ENCODE results near the gene LIMS2. TPM values are rescaled to one million over a fixed set of nuclear protein-coding genes. Genes with fewer than 3 reads are reported as not detected.

LIMS2 gene
- total RNA-seq, 1 donor from 2014 or later = 161 TPM

DNA sequence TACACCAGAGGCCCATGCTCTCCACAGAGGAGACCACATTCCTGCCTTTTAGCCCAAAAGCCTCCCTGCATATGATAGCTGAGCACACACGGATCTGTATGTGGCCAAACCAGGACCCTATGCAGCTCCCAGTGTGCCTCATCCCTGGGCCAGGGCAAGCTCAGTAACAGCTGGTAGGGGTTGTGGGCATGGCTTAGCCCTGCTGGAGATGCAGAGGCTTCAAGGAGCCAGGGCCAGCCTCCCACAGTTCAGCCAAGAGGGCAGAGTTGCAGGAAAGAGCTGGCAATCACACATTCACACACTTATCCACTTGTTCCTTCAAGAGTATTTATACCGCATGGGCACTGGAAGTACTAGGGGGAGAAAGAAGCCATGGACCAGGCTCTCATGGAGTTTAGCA, 1.6 kb upstream of the LIMS2 start:
- DNase-seq (no peak), ATAC-seq (peak; percentile 21)
- Histone ChIP-seq H3K9me3 (no peaks in the 10 kb centered on the region), H3K4me3 (no peak overlapping the region), H3K4me1 (peaks cover 38% of the 10 kb centered on the region), H3K36me3 (no peaks in the 10 kb centered on the region), H3K27ac (no peak overlapping the region), H3K27me3 (no peaks in the 10 kb centered on the region)
- TF ChIP-seq, protein P1, sequence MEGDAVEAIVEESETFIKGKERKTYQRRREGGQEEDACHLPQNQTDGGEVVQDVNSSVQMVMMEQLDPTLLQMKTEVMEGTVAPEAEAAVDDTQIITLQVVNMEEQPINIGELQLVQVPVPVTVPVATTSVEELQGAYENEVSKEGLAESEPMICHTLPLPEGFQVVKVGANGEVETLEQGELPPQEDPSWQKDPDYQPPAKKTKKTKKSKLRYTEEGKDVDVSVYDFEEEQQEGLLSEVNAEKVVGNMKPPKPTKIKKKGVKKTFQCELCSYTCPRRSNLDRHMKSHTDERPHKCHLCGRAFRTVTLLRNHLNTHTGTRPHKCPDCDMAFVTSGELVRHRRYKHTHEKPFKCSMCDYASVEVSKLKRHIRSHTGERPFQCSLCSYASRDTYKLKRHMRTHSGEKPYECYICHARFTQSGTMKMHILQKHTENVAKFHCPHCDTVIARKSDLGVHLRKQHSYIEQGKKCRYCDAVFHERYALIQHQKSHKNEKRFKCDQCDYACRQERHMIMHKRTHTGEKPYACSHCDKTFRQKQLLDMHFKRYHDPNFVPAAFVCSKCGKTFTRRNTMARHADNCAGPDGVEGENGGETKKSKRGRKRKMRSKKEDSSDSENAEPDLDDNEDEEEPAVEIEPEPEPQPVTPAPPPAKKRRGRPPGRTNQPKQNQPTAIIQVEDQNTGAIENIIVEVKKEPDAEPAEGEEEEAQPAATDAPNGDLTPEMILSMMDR (IDR thresholded peaks at IDR 0.05) = no peak
- intact Hi-C loops (cut with DNase I) = no loop called here

DNA sequence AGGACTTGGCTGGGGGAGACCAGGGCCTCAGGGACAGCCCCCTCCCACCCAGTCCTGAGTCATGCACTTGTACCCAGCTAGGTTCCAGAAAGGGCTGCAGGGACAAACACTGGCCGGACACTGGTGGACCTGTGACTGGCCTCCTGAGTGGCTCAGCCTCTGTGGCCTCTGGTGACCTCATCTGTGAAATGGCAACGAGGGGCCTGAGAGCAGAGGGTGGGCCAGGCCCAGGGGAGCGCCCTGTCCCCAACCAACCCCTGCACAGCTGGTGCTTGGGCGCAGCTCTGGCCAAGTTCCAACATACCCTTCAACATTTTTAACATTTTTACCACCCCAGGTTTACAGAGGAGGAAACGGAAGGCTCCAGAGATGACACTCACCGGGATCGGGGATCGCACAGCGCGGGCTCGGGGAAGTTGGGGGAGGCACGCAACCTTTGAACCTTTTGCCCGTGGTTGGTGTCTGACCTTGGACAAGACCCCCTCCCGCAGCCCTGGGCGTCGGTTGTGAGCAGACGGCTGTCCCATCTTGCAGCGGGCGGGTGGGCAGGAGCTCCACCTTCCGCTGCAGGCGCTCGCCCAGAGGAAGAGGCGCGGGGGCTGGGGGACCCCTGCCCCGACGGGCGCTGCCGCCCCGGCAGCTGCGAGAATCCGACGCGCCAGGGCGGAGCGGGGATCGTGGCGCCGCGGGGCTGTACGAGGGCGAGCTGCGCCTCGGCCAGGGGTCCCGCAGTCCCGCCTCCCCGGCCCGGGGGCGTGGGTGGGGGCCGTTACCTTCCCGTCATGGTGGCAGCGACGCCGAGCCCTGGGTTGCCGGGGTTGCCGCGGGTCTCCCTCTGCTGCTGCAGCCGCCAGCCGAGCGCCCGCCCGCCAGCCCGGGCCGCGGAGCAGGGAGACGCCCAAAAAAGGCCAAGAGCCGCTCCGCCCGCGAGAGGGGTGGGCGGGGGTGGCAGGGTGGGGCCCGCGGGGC, 805 bp downstream of the LIMS2 start:
- Histone ChIP-seq H3K27me3 (no peaks in the 10 kb centered on the region), H3K27ac (peak overlapping the region; percentile 86), H3K4me1 (peaks cover 29% of the 10 kb centered on the region), H3K9me3 (no peaks in the 10 kb centered on the region), H3K4me3 (peak overlapping the region; percentile 72), H3K36me3 (no peaks in the 10 kb centered on the region)
- TF ChIP-seq, protein P1 (IDR thresholded peaks at IDR 0.05) = no peak
- DNase-seq = no peak
- peak; percentile 63 for ATAC-seq
- intact Hi-C loops (cut with DNase I) = no loop called here

DNA sequence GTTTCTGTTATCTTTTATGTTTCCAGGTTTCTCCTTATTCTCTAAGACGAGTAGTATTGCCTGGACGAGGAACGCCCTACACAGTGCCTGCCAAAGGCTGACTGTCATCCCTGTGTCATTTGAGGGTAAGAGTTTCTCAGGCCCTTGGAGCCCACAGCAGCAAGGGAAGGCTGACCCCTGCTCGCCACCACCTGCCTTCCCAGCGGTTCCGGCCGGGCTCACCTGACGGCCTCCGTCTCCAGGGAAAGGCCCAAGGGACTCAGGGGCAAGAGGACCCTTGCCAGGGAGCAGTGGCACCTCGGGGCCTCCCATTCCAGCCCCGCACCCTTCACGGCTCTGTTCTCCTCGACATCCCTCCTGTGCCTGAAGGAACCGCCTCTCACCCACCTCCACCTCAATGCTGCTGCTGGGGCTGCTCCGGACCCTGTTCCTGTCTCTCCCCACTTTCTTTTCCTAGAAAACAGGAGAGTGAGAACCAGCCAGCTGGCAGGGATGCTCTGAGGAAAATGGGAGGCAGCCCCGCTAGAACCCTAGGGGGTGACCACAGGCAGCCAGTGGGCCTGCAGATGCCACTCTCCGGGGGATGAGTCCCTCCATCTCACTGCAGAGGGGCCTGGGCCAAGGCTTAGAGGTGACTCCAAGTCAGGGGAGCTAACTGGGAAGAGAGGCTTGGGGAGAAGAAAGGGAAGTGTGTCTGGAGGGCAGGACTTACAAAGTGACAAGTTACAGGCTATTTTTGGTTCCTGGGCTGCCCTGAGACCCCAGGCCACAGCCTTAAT, 1.9 kb downstream of the LIMS2 start:
- DNase-seq = no peak
- no peak for ATAC-seq
- H3K36me3 ChIP-seq = no peaks in the 10 kb centered on the region
- intact Hi-C loops (cut with DNase I) = no loop called here
- peak overlapping the region; percentile 72 for H3K4me3 ChIP-seq
- peaks cover 29% of the 10 kb centered on the region for H3K4me1 ChIP-seq
- TF ChIP-seq, protein P1 (IDR thresholded peaks at IDR 0.05) = no peak
- no peaks in the 10 kb centered on the region for H3K27me3 ChIP-seq
- H3K27ac ChIP-seq = peak overlapping the region; percentile 86
- H3K9me3 ChIP-seq = no peaks in the 10 kb centered on the region

DNA sequence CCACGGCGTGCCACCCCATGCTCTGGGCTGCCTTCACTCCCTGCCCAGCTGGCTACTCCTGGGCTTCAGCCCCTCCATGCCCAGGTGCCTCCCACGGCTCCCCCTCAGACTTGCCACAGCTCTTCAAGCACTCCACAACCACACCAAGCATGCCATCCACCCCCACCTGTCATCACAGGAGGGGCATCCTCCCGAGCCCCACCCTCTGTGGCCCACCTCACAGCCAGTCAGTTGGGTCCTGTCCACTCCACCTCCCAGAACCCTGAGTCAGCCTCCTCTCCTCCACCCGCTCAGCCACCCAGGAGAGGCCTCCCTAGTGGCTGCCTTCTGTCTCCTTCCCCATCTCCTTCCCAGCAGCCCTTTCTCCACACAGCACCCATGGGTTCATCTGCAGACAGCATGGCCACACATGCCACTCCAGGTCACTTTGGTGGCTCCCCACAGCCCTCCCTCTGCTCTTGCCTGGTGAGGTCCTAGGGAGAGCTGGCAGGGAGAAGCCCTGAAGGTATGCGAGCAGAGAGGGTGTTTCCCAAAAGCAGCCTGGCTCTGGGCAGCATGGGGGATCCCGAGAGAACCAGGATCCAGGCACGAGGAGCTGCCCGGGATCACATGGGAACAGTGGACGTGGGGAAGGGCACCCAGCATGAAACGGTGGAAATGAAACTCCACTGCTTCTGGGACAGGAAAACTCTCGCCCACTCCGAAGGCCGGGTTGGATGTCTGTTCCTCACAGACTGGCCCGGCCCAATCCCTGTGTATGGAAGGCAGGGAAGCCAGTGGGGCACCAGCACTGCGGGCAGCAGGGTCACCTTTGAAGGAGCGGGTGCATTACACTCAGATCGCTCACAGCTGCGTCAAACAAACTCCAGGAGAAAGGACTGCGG, 2.7 kb downstream of the LIMS2 start:
- H3K27ac ChIP-seq = peak overlapping the region; percentile 86
- no peaks in the 10 kb centered on the region for H3K9me3 ChIP-seq
- no peaks in the 10 kb centered on the region for H3K36me3 ChIP-seq
- H3K27me3 ChIP-seq = no peaks in the 10 kb centered on the region
- peak; percentile 50 for ATAC-seq
- peaks cover 29% of the 10 kb centered on the region for H3K4me1 ChIP-seq
- peak overlapping the region; percentile 72 for H3K4me3 ChIP-seq
- TF ChIP-seq, protein P1 (IDR thresholded peaks at IDR 0.05) = no peak
- DNase-seq = no peak
- intact Hi-C loops (cut with DNase I) = no loop called here
